Dermis lymphatic vessel endothelial cell (primary cell): Measurements from ENCODE around the gene SCGB1D1. TPM values are rescaled to one million over a fixed set of nuclear protein-coding genes. Genes with fewer than 3 reads are reported as not detected.

Source experiments
- total RNA-seq: library from RNA; depleted of rRNA; stranded (reverse); fragments of >200 nt; gene quantifications from 2 replicates; pipeline ENCODE4 v1.2.1, GENCODE V29; 2014

SCGB1D1 gene, protein sequence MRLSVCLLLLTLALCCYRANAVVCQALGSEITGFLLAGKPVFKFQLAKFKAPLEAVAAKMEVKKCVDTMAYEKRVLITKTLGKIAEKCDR
- not detected in 2 replicates for total RNA-seq

DNA sequence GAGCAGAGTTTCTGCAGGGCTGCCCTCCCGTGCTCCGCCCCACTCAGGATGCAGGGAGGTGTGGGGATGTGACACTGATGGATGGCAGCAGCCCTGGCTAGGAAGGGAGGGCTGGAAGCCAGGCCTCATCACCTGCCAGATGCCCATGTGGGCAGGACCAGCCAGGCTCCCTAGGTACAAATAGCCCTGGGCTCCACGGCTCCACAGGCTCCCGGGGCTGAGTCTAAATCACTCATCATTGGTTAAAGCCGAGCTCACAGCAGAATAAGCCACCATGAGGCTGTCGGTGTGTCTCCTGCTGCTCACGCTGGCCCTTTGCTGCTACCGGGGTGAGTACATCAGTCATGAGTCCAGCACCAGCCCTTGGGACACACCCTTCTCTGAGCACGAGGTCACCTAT, at the start of gene SCGB1D1:
TSS of gene SCGB1D1 (plus strand) at position 206 of the 400 bp plus-strand sequence. CDS start at position 275, 69 bp downstream.

DNA sequence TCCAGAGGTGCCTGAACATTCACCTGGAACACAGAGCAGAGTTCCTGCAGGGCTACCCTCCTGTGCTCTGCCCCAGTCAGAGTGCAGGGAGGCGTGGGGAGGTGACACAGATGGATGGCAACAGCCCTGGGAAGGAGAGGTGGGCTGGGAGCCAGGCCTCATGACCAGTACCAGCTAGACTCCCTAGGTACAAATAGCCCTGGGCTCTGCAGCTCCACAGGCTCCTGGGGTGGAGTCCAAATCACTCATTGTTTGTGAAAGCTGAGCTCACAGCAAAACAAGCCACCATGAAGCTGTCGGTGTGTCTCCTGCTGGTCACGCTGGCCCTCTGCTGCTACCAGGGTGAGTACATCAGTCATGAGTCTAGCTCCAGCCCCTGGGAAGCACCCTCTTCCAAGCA, 52.0 kb downstream of the SCGB1D1 start, which contains the start of gene SCGB1D2:
TSS of gene SCGB1D2 (plus strand) at position 219 of the 400 bp plus-strand sequence. CDS start at position 288, 69 bp downstream.

Other genes with a start within 250 kb of the SCGB1D1 start
- under 0.01 TPM in 2 replicates for gene BEST1, start 239.9 kb upstream of the SCGB1D1 start, total RNA-seq
- 380 and 579 TPM in 2 replicates for gene FTH1, start 222.6 kb upstream of the SCGB1D1 start, total RNA-seq
- 7.9 and 9.3 TPM in 2 replicates for gene INCENP, start 66.2 kb upstream of the SCGB1D1 start, total RNA-seq
- not detected in 2 replicates for gene SCGB2A1, start 18.5 kb downstream of the SCGB1D1 start, total RNA-seq
- not detected in 2 replicates for gene SCGB1D2, start 52.0 kb downstream of the SCGB1D1 start, total RNA-seq
- gene SCGB2A2, start 79.9 kb downstream of the SCGB1D1 start, total RNA-seq: not detected in 2 replicates
- gene SCGB1D4, start 108.9 kb downstream of the SCGB1D1 start, total RNA-seq: not detected in 2 replicates
- 2.1 and 36.5 TPM in 2 replicates for gene ASRGL1, start 147.2 kb downstream of the SCGB1D1 start, total RNA-seq
- not detected in 2 replicates for gene SCGB1A1, start 228.8 kb downstream of the SCGB1D1 start, total RNA-seq